Eye (tissue), 1 donor: ENCODE results near the gene SLC7A7.
A peak's percentile ranks its signal among the peaks of the same experiment; 100 is the strongest.
"Not testable (repeated sequence)": the region's sequence is repeated elsewhere in the genome, so short reads cannot be mapped to it uniquely, and the experiment has no call there.

Experiments used
- DNase-seq: peaks from one replicate; pipeline ENCODE4 v3.0.0-alpha.2; 2015

The SLC7A7 gene

GRCh38 chr14:22843123-22843925, 28.1 kb upstream of the SLC7A7 start:
- no peak for DNase-seq

- DNase-seq: no peak
Measured at GRCh38 chr14:22842211-22843122, 27.2 kb upstream of the SLC7A7 start.

- DNase-seq: no peak
Measured at GRCh38 chr14:22841769-22842168, 26.5 kb upstream of the SLC7A7 start.

GRCh38 chr14:22841311-22841710, 26.1 kb upstream of the SLC7A7 start:
- DNase-seq: no peak

GRCh38 chr14:22839159-22839779, 24.0 kb upstream of the SLC7A7 start:
- no peak for DNase-seq

GRCh38 chr14:22838631-22839041, 23.4 kb upstream of the SLC7A7 start:
- no peak for DNase-seq

- DNase-seq: peak; percentile 56
Measured at GRCh38 chr14:22837750-22838538, 22.7 kb upstream of the SLC7A7 start.

- DNase-seq: peak; percentile 84
Measured at GRCh38 chr14:22837114-22837749, 22.0 kb upstream of the SLC7A7 start.

GRCh38 chr14:22836301-22837113, 21.3 kb upstream of the SLC7A7 start, which contains the start of gene MMP14:
TSS of gene MMP14 (plus strand) at chr14:22836585. CDS start at chr14:22836818, 233 bp downstream.
- peak; percentile 90 for DNase-seq

GRCh38 chr14:22835505-22835904, 20.3 kb upstream of the SLC7A7 start:
- no peak for DNase-seq

GRCh38 chr14:22830443-22831010, 15.3 kb upstream of the SLC7A7 start:
- DNase-seq: no peak

GRCh38 chr14:22829661-22830442, 14.6 kb upstream of the SLC7A7 start, which contains the start of gene MRPL52:
TSS of gene MRPL52 (plus strand) at chr14:22829887. CDS start at chr14:22829913, 26 bp downstream.
- peak; percentile 95 for DNase-seq

- not testable (repeated sequence) for DNase-seq
Measured at GRCh38 chr14:22829076-22829660, 13.9 kb upstream of the SLC7A7 start.

GRCh38 chr14:22824711-22825359, 9.6 kb upstream of the SLC7A7 start:
- DNase-seq: peak; percentile 36

- DNase-seq: peak; percentile 94
Measured at GRCh38 chr14:22822571-22823098, 7.4 kb upstream of the SLC7A7 start.

- DNase-seq: no peak
Measured at GRCh38 chr14:22822016-22822570, 6.9 kb upstream of the SLC7A7 start.

- DNase-seq: peak; percentile 37
Measured at GRCh38 chr14:22821193-22822015, 6.2 kb upstream of the SLC7A7 start.
